SK-MEL-5 (cell line): ENCODE measurements around the gene CEP131. TPM values are rescaled to one million over a fixed set of nuclear protein-coding genes. Genes with fewer than 3 reads are reported as not detected.

Experiments used
- DNase-seq: peaks from one replicate; pipeline ENCODE4 v3.0.0-alpha.2; 2016; ENCODE audit warnings: low read depth, low spot score
- in situ Hi-C: cut with HindIII; loops from 2 replicates; pipeline ENCODE4 v1.10.0; 2016; ENCODE audit warnings: low sequenced_read_pairs, high pct_unique_total_duplicates, low pct_unique_long_range_greater_than_20kb
- total RNA-seq: library from RNA; depleted of rRNA; stranded (reverse); fragments of >200 nt; shearing (Covaris generic); gene quantifications from 2 replicates; pipeline ENCODE4 v1.2.3, GENCODE V29; 2014

Gene CEP131
- total RNA-seq, 1 experiment from 2014 or later: 26.4 TPM

DNA sequence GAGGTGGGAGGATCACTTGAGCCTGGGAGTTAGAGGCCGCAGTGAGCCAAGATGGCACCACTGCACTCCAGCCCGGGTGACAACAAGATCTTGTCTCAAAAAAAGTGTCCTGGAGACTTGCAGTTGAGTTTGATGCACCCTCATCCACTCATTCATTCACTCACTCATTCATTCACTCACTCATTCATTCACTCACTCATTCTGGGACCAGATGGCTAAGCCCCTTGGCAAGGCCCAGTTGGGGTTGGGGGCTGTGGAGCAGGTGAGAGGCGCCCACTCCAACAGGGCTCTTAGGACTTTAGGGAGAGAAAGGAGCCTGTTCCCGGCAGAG is 55.6 kb downstream of the CEP131 start:
- in situ Hi-C loops: no loop called here
- DNase-seq: no peak

DNA sequence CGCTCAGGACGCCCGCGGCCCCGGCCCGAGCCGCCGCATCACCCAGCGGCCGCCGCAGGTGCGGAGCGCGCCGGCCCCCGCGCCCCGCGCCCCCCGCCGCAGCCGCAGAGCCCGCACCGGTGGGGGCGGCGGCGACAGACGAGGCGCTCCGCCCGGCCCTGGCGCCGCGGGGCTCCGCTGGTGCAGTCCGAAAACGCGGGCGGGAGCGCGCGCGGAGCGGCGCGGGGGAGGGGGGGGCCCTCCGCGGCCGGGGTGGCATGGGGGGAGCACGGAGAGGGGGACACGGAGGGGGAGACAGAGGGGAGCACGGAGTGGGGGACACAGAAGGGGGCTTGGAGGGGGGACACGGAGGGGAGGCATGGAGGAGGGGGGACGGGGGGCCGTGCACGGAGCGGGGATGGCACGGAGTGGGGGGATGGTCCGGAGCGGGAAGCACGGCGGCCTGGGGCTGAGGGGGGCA is 56.7 kb downstream of the CEP131 start, which contains the start of gene AATK:
TSS of gene AATK (minus strand) at position 189 of the 460 bp plus-strand sequence. CDS start 229 bp downstream, outside the sequence.
- in situ Hi-C loops: no loop called here

DNA sequence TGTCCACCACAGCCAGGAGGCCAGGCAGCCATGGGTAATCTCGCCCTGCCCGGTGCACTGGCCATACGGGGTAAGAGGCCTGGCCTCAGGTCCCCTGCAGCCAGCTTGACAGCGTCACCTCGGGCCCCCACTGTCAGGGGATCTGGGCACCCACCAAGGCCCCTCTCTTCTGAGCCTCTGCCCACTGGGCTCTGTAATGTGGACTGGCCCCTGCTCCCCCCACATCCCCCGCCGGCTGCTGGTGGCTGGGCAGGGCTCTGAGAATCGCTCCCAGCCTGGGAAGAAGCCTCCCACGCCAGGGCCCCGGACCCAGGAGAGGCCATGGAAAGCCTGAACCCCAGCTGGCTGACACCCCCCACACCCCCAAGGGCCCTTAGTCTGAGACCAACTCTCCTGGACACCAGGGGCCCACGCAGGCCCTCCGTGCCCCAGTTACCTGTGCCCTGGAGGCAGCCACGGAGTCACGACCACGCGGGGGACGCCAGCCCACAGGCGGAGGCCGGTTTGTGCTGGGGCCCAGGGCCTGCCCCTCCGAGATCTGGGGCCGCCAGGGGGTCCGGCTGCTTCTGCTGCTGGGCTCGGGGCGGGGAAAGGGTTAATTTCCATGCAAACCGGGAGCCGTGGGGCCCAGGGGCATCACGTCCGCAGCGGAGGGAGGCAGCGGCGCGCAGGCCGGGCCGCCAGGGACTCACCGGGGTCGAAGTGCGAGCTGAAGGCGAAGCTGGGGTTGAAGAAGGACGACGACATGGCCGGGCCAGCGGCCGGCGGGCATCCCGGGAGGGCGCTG is 57.3 kb downstream of the CEP131 start, which contains the start of gene PVALEF:
TSS of gene PVALEF (plus strand) at position 262 of the 787 bp plus-strand sequence. CDS start 15,720 bp downstream, outside the sequence.
- no peak for DNase-seq
- in situ Hi-C loops: no loop called here

More for the DNA sequence above, 56.7 kb downstream of the CEP131 start, which contains the start of gene AATK:
- DNase-seq: no peak

DNA sequence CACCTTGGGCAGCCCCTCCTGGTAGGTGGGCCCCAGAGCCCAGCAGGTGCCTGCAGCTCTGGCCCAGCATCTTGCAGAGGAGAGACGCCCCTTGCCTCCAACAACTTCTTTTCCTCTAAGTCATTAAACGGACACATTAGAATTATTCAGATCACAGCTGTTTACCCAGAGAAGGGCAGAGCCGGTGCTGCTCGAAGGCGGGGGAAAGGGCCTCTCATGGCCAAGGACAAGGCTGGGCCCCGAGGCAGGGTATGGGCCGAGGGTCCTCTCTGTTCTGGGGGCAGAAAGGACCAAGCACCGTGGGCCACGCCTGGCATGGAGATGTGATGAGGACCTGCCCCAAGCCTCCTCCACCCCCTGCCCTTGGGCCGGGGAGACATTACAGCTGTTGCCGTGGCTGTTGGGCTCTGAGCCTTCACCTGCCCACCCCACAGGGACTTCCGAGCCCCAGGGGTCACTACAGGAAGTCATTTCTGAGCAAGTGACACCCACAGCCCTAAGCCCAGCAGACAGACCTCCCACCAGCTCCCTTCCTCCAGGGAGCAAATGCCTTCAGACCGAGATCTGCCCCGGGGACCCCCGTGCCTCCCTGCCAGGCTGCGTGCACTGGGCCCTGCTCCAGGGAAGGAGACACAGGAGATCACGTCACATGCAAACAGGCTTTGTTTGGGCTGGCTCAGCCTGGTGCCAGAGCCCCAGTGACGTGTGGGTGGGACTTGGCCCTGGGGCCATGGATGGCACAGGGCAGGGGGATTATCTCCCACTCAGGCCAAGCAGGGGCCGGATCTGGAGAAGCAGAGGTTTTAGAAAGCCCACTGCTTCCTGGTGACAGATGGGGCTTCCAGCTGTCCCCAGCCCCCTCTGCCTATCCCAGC is 58.2 kb downstream of the CEP131 start:
- in situ Hi-C loops: no loop called here
- no peak for DNase-seq

DNA sequence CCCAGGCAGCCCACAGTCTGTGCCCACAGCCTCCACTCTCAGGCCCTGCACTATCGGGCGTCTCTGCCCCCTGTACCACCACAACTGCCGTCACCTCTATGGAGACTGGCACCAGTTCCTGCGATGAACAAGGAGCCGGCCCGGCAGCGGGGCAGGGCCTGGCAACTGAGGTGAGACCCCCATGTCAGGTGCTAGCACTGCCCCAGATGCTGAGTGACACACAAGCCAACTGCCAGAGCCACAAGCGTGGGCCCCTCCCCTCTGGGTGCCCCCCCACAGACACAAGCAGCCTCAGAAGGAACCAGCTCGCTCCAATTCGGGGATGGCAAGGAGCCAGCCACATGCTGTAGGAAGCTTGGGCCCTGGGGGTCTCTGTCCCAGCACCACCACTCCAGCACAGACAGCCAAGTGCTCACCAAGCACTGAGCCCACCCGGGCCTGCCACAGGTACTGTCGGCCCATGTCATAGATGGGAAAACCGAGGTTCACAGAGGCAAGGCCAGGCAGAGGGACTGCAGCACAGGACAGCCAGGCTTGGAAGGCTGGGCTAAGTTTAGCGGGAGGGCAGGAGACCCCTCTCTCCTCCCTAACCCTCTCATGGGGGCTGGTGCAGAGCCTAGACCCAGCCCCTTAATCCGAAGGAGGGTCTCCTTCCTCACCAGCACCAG is 58.9 kb downstream of the CEP131 start:
- no peak for DNase-seq
- in situ Hi-C loops: no loop called here

DNA sequence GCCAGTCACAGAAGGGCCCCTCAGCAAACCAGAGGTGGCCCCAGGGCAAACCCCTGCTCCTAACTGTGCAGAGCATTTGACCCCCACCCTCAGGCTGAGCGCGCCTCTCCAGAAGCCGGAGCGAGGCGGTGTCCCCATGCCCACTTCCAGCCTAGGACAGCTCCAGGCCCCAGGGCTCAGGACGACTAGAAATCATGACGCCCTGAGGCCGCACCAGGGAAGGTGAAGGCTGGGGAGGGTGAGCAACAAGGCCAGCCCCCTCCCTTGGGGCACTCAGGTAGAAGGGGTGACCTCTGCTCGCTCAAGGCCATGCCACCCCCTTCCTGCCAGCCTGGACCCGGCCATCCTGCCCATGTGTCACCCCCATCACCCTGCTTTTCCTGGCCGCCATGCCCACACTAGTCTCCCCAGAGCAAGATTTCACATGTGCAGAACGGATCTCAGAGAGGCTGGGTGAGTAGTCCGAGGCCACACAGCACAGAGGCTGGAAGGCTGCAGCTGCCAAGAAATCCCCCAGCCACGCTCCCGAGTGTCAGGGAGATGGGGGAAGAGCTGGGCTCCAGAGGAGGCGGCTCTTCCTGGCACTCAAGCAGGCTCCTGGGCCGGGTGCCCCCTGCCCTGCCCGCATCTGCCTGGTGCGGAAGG is 59.6 kb downstream of the CEP131 start:
- in situ Hi-C loops: no loop called here

DNA sequence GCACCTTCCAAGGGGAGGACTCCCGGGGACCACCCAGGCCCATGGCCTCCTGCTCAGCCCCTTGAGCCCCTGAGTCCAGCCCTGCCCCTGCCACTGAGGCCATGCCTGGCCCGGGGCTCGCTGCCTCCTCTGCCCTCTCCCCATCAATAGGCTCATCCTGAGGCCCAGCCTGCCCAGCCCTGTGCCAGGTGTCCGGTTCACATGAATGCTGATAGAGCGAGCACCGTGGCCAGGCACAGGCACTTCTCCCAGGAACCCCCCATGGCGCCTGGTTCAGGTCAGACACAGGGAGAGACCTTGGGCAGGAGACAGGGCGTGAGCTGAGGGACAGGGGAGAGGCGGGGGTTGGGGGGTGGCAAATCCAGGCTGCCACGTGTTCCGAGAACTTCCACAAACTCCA is 60.3 kb downstream of the CEP131 start:
- in situ Hi-C loops: no loop called here
- DNase-seq: no peak

More for the DNA sequence above, 59.6 kb downstream of the CEP131 start:
- no peak for DNase-seq

DNA sequence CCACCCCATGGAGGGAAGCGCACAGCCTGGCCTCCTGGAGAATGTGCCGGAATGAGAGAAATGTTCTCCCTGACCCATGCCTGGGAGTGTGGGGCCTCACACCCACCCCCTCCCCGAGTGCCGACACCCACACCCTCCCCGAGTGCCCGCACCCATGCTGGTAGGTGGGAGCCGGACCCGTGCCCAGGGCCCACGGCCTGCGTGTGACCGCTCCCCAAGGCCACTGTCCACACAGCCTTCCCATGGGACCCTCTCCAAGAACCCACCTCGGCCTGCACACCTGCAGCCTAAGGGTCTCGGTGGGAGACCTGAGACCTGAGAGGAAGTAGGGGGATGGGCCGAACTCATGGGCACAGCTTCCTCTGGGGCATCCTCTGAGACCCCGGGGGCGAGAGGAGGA is 60.8 kb downstream of the CEP131 start:
- in situ Hi-C loops: no loop called here
- no peak for DNase-seq

DNA sequence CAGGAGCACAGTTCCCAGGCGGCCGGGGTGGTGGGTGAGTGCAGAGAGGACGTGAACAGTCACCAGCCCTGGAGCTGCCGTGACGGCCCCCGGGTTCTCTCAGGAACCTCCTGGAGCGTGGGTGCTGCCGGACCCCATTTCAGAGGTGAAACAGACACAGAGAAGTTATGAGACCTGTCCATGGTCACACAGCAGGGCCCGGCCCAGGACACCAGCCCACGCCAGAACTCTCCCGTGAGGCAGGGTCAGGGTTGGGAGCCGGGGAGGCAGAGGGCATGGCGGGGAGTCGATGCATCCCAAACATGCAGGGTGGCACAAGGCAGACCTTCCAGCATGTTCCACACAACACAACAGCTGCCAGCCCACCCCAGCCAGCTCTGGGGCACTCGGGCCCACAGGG is 61.2 kb downstream of the CEP131 start:
- DNase-seq: no peak
- in situ Hi-C loops: no loop called here

DNA sequence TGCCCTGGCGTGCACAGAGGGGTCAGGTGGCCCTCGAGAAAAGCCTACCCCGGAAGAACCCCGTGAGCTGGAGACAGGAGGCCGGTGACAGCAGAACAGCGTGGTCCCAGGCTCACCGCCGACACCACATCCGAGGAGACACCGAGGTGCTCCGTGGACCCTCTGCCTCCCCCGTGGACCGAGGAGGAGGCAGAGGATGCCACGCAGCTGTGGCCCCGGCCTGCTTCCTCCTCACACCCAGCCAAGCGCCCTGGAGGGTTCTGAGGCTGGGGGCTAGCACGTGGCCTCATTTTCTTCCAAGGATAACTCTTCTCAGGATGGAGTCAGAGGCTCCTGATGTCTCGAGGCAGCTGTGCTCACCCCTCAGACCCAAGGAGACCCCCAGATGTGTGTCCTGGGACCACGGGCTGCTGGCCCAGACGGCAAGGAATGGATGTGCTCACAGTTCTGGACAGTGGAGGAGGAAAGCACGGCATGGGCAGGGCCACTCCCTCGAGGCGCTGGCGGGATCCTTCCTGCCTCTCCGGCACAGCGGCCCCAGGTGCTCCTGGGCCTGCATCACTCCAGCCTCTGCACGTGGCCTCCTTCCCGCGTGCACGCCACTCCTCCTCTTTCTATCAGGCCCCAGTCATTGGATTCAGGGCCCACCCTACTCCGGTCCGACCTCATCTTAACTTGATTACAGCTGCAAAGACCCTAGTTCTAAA is 61.9 kb downstream of the CEP131 start:
- DNase-seq: no peak
- in situ Hi-C loops: no loop called here

DNA sequence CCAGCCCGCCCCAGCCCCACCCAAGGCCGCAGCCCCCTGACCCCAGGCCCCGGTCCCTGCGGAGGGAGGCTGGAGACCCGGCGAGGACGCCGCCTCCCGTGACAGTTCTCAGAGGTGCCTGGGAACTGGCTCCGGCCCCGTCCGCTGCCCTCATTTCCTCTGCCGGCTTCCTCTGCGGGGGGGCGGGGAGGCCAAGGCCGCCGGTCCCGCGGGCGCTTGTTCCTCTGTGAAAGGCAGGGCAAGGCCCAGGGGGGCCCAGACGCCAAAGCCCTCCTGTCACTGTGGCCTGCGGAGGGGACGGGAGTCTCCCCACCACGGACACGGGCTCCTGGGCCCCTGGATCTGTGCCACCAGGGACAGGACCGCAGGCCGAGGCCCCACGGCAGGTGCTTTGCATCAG is 62.5 kb downstream of the CEP131 start:
- DNase-seq: no peak
- in situ Hi-C loops: no loop called here

DNA sequence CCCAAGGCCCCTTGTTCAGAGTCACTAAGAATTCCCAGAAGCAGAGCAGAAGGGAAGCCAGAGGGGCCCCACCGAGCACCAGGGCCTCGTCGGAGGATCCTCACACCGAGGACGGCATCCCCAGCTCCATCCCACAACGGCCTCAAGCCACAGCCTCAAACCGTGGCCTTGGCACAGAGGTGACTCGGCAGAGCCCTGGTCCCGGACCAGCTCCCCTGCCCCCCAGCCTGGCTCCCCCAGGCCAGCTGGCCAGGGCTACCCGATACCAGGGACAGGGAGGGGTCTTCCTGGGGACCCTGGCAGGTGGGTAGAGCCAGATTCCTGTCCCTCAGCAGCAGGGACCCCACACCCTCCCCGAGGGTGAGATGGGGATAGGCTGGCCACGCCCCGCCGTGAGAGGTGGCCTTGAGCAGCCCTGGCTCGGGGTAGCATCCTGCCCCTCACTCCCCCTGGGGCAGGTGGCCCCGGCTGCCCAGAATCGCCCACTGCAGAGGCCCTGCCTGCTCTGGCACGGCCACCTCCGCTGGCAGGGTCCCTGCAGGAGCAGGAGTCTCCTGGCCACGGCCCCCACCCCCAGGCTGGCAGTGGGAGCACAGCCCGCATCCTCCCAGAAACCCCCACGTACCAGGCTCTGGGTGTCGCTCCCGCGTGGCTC is 63.0 kb downstream of the CEP131 start:
- DNase-seq: no peak
- in situ Hi-C loops: no loop called here

DNA sequence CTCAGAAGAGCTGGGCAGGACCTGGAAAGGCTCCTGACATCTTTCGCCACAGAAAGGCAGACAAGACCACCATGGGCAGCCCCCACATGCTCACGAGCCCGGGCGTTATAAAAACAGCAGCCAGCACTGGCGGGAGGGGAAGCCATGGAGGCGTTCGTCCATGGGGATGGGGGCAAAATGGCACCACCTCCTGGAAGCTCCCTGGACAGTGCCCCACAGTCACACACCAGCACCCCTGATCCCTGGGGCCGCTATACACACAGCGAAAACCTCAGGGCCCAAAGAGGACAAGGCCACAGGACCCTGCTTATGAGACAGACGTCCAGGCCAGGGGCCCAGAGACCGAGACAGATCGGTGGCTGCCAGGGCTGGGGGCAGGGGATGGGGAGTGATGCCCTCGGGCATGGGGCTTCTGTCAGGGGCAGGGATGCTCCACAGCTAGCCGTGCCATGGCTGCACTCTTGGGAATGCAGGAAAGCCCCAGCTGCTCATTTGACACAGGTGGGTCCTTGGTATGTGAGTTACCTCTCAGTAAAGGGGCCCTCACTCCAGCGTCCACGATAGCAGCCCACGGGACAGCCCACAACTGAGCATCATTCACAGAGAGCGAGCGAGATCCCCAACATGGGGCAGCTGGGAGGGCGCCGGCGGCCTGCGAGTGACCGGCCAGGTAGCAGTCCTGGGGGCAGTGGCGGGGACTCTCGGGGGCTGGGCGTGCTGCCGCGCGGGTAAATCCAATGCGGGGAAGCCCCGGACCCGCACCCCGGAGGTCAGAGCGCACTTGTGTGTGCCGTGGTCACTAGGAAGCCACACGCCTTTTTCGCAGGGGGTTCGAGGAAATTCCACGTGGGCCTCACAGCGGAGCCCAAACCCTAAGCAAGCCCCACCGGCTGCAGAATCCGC is 63.8 kb downstream of the CEP131 start:
- in situ Hi-C loops: no loop called here
- DNase-seq: no peak

DNA sequence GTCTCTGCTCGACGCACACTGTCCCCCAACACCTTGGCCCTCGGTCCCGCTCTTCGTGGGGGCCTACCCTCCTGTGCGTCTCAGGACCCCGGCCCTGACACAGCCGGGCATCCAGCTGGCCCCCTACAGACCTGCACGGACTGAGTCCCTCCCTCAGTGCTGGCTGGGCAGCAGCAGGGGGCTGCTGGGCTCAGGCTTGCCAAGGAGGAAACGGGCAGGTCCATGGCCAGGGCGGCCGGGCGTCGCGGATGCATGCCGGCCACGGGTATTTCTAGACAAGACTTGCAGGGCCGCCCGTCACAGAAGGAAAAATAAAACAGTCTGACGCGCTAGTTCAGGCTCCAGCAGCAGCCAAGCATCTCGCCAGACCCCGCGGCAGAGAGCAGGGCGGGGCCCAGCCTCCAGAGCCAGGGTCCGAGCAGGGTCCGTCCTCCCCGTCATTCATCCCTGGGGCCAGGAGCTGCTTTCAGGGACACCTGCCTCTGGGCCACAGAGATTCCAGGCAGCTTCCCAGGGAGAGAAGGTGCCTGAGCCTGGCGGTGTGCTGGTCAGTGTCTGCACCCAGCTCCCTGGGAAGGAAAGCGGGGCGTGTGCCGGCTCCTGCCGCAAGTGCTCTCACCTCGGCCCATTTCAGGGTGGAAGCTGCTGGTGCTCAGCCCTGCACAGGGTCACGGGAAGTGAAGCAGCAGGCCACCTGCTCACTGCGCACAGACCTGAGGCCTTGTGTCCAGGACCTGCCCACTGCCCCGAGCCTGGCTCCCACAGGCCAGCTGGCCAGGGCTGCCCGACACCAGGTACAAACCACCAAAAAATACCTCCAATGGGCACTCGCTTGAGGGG is 64.7 kb downstream of the CEP131 start:
- DNase-seq: no peak
- in situ Hi-C loops: no loop called here
